A549 treated with Mapracorat at 1 μM for 4 hours (cell line): ENCODE results near the gene MDFI. TPM values are rescaled to one million over a fixed set of nuclear protein-coding genes. Genes with fewer than 3 reads are reported as not detected.

Experiments used
- total RNA-seq: library from RNA; stranded (reverse); fragments of 200-300 nt; extraction: Qiagen RNA extraction; gene quantifications from 5 replicates; pipeline ENCODE4 v1.2.3, GENCODE V29; 2022

Gene MDFI
- 0.33 to 1.2 TPM (median 0.85 TPM) in 5 replicates for total RNA-seq

DNA sequence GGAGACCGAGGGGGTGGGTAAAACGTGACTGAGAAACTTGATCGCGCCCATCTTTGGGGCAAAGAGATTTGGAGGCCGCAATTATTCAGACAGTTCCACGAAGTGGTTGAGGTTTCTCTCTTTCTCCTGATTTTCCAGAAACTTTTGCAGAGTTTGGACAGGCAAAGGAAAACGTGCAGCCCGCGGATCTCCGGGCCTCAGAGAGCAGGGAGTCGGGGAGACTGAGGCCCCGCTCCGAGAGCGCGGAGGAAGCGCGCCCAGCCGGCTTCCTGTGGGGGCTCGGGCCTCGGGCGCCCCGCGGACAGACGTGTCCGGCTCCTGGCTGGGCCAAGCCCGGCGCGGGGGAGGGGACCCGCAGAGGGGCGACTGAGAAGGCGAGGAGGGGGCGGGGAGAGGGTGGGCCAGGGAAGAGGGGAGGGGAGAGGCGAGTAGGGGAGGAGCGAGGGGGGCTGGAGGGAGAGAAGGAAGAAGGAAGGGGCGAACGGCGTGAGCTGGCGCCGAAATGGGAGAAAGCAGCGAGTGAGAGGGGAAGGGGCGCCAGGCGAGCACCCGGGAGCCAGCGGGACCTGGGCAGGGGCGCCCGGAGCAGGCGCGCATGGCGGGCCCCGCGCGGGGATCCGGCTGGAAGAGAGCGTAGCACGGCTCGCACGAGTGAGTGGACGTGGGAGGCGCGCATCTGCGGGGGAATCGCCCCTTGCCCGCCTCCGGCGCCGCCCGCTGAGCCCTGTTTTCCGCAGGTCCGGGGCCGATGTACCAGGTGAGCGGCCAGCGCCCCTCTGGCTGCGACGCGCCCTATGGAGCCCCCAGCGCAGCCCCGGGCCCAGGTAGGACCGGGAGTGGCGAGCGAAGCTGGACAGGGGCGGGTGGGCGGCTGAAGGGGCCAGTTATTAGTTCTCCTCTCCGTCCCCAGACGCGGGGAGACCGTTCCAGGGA, at the start of gene MDFI:
Gene MDFI, plus strand, starts transcription at position 467 of the 933 bp plus-strand sequence. Its CDS starts 282 bp downstream, at position 749.

Other genes with a start within 250 kb of the MDFI start
- gene FOXP4, start 92.1 kb upstream of the MDFI start, total RNA-seq: 16.4 to 23.9 TPM (median 23.0 TPM) in 5 replicates
- 6.6 to 9.0 TPM (median 8.3 TPM) in 5 replicates for gene TFEB, start 97.1 kb downstream of the MDFI start, total RNA-seq
- gene PGC, start 108.9 kb downstream of the MDFI start, total RNA-seq: not detected in 5 replicates
- gene FRS3, start 141.4 kb downstream of the MDFI start, total RNA-seq: 1.9 to 3.3 TPM (median 2.7 TPM) in 5 replicates
- gene PRICKLE4, start 142.3 kb downstream of the MDFI start, total RNA-seq: 0.47 to 0.91 TPM (median 0.66 TPM) in 5 replicates
- gene TOMM6, start 149.2 kb downstream of the MDFI start, total RNA-seq: 279 to 317 TPM (median 304 TPM) in 5 replicates